Measurements from ENCODE around the gene METTL3. TPM values are rescaled to one million over a fixed set of nuclear protein-coding genes. Genes with fewer than 3 reads are reported as not detected.
A peak's percentile ranks its signal among the peaks of the same experiment; 100 is the strongest.

The METTL3 gene
- total RNA-seq, 1 donor from 2014 or later = 27.3 TPM

DNA sequence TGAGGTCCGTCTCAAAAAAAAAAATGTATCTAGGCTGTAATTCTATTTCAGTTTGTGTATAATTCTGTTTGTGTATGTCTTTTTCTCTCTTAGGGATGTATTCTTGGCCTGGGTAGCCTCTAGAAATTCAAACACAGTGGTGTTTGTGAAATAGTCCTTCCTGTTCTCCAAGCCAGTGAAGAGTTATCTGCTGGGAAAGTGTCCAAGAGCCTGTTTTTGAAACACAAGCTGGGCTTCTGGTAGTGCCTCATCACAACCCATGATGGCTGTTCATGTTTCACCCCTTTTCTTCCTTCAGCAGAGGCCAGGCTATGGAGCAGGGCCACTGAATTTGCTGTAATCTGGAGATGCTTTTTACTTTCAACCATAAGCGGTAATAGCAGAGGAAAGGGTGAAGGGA is 14.7 kb downstream of the METTL3 start:
- peak; percentile 47 for ATAC-seq
- no peak for DNase-seq
- intact Hi-C loops (cut with micrococcal nuclease) = no loop called here

DNA sequence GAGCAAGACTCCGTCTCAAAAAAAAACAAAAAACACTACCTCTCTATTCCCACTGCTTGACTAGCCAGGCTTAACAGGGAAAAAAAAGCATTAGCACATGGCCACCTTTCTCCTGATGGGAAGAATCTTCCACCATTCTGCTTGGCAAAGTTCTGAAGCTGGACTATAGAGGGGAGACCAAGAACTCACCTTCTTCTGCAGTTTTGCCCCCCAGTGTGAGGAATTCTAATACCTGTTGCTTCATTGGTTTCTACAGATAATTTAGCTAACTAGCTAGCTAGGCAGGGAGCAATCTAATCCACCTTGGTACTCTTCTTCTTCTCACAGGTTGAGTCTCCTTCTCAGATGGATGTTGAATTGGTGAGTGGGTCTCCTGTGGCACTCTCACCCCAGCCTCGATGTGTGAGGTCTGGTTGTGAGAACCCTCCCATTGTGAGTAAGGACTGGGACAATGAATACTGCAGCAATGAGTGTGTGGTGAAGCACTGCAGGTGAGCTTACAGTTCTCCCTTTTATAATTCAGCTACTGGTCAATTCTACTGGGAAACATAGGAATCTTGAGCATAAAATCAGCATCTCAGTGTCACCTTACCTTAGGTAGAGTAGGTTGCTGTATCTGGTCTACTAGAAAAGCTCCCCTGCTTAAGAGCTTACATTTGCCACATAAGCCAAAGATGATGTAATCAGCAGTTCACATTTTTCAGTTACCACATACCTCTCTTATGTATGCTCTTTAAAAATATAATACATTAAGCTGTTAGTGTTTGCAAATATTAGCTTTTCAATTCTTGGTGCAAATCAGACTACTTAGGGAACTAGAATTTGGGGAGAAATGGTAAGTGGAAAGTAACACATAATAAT is 16.0 kb downstream of the METTL3 start:
- intact Hi-C loops (cut with micrococcal nuclease) = no loop called here
- ATAC-seq = no peak

DNA sequence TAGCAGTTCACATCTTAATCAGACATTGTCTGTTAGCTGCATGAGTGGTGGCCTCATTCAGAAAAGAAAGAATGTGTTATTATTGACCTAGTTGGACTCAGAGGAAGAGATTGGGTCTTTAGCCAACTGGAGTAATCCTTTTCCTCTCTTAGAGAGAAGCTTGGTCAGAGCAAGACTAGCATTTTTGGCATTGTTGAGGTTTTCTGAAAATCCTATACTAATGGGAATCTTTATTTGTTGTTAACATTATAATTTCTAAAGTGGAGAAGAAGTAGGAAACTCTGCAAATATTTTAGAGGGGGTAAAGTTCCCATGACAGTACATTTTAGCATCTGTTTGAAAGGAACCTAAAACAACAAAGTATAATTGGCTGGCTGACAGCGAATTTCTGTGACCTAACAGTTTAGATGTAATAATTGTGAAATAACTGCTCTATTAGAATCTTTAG is 24.5 kb downstream of the METTL3 start:
- intact Hi-C loops (cut with micrococcal nuclease) = no loop called here
- ATAC-seq (no peak), DNase-seq (no peak)

More for the DNA sequence above, 16.0 kb downstream of the METTL3 start:
- no peak for DNase-seq

DNA sequence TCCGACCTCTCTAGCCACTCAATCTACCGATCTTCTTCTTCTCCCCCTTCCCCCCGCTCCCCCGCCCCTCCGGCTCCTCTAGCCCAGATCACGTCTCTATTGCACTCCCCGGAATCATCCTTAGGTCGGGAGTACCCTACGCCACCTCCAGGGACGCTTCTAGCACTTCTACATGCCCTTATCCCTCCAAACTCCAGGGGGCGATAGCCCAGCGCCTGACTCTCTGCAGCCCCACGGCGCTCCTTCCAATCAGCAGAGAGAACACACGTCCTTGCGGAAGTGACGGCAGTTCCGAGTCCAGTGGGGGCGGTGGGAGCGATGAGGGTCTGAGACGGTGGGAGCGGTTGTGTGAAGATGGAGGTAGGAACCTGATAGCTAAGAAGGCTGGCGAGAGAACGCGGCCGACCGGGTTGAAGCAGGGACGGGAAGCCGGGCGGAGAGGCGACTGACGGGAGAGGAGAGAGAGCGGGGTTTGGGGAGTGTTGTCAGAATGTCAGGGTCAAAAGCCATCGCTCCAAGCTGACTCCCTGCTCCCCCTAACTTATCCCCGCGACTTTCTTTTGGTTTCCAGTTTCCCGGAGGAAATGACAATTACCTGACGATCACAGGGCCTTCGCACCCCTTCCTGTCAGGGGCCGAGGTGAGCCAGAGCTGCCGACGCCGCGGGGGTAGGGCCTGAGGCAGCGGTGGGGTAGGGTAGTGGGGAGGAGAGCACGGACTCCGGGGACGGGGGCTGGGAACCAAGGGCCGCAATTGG is 34.0 kb downstream of the METTL3 start, which contains the start of the genes RAB2B and TOX4:
TSS of gene RAB2B (minus strand) at position 35 of the 757 bp plus-strand sequence. CDS start 87 bp downstream, outside the sequence.
TSS of gene TOX4 (plus strand) at position 271 of the 757 bp plus-strand sequence. CDS start at position 355, 84 bp downstream.
- peak; percentile 99 for ATAC-seq
- peak; percentile 93 for DNase-seq
- intact Hi-C loops (cut with micrococcal nuclease) = no loop called here

DNA sequence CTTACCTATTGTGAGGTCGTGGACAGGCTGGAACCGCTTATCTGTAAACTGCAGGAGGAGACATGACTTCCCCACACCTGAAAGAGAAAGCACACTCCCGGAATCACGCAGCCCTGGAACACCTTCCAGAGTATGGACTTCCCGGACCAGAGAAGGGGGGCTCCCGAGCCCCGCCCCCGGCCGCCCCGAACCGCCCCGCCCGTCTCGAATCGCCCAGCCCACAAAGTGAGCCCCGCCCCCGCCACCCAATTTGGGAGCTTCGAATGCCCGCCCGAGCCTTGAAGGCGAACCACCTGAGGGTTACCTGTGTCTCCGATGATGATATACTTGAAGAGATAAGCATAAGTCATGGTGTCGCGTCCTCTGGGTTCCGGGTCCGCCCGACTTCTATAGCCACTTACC is 34.6 kb downstream of the METTL3 start:
- ATAC-seq (peak; percentile 90), DNase-seq (peak; percentile 90)
- intact Hi-C loops (cut with micrococcal nuclease) = no loop called here

DNA sequence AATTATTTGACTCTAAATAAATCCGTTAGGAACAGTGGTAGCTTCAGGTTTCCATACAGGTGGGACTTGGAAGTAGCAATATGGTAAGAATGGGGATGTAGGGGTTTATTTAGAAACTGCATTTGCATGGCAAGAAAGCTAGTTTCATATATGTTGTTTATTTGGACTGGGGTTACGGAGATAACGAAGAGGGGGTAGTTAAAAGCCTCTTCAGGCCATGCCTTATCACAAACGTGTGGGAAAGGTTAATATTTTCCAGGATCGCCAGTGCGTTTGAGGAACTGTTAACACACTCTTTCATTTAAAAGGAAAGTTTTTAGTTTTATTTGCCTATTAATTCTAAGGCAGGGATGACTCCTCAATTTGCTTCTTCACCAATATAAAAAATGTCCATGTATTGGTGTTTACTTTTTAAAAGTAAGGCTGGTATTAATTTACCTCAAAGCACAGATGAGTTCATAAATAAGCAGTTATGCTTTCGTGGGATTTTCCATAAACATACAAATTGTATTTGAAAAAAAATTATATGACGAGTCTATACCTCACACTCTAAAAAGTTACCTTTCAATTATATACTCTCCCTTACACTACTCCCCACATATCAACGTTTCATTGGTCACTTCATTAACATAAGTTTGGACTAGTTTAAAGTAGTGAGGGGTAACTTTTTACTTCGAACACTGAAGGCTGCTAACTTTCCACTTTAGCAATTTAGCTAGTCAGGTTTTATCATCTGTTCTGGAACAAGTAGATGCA is 35.2 kb downstream of the METTL3 start:
- intact Hi-C loops (cut with micrococcal nuclease) = no loop called here
- ATAC-seq = no peak
- DNase-seq = no peak

DNA sequence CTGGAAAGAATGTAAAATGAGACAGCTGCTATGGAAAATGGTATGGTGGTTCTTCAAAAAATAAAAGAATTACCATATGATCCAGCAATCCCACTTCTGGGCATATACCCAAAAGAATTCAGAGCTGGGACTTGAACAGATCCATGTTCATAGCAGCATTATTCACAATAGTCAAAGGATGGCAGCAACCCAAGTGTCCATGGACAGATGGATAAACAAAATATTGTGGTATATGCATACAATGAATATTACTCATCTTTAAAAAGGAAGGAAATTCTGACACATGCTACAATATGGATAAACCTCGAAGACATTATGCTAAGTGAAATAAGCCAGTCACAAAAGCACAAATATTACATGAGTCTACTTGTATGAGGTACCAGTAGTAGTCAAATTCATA is 43.5 kb downstream of the METTL3 start:
- intact Hi-C loops (cut with micrococcal nuclease) = no loop called here
- ATAC-seq (no peak), DNase-seq (no peak)

DNA sequence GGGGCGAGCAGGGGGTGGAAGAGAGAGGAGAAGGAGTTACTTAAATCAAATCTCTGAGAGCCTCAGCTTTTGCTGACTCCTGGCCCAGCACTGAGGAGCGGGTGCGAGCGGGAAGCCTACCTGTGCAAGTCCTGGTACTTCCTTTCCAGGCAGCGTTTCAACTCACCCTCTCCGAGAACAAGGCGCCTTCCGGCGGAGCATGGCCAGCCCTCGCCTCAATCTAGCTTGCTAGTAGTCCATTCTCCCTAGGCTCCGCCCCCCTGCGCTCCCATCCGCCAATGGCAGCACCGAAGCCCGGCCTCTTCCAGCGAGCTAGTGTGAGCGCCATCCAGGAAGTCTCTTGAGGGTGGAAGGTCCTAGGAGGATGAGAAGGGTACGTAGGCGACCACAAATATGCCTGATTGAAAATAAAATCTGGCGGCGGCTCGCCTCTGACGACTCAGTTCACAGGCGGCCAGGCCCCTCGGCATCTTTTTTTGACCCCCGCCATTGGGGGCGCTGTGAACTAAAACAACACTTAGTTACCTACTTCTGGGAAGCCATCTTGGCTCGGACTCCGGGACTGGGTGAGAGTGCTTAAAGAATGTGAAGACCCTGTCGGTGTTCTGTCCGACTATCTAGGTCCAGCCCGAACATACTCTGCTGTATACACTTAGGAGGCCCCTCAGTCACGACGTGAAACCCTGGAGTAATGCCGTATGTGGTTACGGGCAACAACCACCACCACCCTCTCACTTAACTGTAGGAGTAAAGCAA is 55.0 kb downstream of the METTL3 start, which contains the start of gene CHD8:
TSS of gene CHD8 (minus strand) at position 212 of the 756 bp plus-strand sequence. CDS start 24,480 bp downstream, outside the sequence.
- DNase-seq = peak; percentile 99
- intact Hi-C loops (cut with micrococcal nuclease) = no loop called here
- peak; percentile 99 for ATAC-seq

DNA sequence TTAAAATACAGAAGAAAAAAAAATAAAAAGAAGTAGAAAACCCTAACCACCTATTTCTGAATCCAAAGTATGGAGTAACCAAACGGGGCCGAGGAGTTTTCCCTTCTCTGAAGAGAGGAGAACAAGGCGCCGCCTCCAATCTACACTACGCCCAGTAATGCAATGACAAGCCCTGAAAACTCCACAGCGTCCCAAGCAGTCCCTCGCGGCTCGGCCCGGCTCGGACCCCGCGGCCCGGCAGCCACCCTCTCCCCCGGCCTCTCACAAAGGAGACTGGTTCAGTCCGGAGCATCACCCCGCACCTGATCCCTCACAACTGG is 55.6 kb downstream of the METTL3 start:
- DNase-seq = no peak
- peak; percentile 34 for ATAC-seq
- intact Hi-C loops (cut with micrococcal nuclease) = no loop called here

DNA sequence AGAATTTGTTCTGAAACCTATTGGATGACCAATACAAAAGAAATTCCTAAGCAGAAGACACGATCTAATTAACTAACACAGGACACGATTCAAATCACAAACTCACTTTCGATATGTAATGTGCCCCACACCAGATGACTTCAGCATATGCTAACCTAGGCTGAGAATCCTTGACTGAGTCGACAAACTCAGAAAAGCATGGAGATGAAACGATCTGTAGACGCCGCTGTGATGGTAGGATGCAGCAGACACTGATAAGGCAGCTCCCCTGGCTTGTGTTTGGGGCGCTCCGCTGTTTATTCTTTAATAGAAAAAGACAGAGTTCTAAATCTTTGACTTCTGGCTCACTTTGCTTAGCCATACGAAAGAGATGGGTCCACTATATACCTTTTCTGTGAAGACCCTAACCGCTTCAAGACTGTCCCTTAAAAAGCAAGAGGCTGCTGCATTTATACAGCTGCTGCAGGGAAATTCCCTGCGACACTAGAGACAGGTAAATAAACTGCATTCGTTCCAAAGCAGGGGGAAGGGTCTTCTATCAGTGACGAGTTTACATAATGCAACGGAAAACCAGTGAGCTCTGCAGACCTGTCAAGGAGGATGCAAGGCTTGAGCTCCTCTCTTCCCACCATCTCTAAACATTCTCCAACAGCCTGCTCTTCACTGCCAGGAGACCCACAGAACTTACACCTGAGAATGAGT is 56.1 kb downstream of the METTL3 start:
- ATAC-seq = no peak
- intact Hi-C loops (cut with micrococcal nuclease) = no loop called here

DNA sequence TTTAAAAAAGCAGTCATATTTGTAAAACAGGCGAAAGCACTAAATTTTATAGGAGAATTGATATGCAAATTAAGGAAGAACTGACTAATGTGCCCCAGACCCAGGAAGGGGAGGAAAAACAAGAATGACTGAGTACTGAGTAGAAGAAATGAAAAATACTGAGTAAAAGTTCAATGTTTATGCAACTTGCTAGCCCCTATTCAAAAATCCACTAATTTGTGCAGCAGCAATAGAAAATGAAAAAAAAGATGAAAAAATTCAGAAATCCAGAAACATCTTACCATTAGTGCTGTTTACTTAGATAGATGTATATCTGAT is 61.3 kb downstream of the METTL3 start:
- no peak for ATAC-seq
- DNase-seq = no peak
- intact Hi-C loops (cut with micrococcal nuclease) = no loop called here

More for the DNA sequence above, 56.1 kb downstream of the METTL3 start:
- DNase-seq = no peak

Other genes starting within 250 kb of the METTL3 start
- 267 TPM for gene HNRNPC, start 241.9 kb downstream of the METTL3 start, total RNA-seq
- gene RPGRIP1, start 231.3 kb downstream of the METTL3 start, total RNA-seq = 0.52 TPM
- 28.5 TPM for gene SUPT16H, start 127.3 kb downstream of the METTL3 start, total RNA-seq
- gene CHD8, start 55.2 kb downstream of the METTL3 start, total RNA-seq = 28.8 TPM
- gene RAB2B, start 34.4 kb downstream of the METTL3 start, total RNA-seq = 17.0 TPM
- gene TOX4, start 34.1 kb downstream of the METTL3 start, total RNA-seq = 93.4 TPM
- 4.2 TPM for gene SALL2, start 15.0 kb upstream of the METTL3 start, total RNA-seq
- not detected for gene OR10G3, start 68.7 kb upstream of the METTL3 start, total RNA-seq
- gene OR10G2, start 123.6 kb upstream of the METTL3 start, total RNA-seq = not detected
- gene OR4E2, start 142.5 kb upstream of the METTL3 start, total RNA-seq = not detected
- not detected for gene OR4E1, start 162.5 kb upstream of the METTL3 start, total RNA-seq